Renal cortical epithelial cell (primary cell): ENCODE results near the gene TAS1R3. TPM values are rescaled to one million over a fixed set of nuclear protein-coding genes. Genes with fewer than 3 reads are reported as not detected.
"Not testable (repeated sequence)": the region's sequence is repeated elsewhere in the genome, so short reads cannot be mapped to it uniquely, and the experiment has no call there.

ENCODE experiments used
- DNase-seq: peaks from one replicate; pipeline ENCODE4 v3.0.0-alpha.2; 2011; ENCODE audit warnings: low read depth
- total RNA-seq: library from RNA; depleted of rRNA; stranded (reverse); fragments of >200 nt; gene quantifications from 2 replicates; pipeline ENCODE4 v1.2.3, GENCODE V29; 2014

Gene TAS1R3
- total RNA-seq, 1 donor from 2014 or later = 0.15 TPM

- DNase-seq = no peak
Observed at GRCh38 chr1:1309251-1310108, 21.6 kb upstream of the TAS1R3 start.

DNA sequence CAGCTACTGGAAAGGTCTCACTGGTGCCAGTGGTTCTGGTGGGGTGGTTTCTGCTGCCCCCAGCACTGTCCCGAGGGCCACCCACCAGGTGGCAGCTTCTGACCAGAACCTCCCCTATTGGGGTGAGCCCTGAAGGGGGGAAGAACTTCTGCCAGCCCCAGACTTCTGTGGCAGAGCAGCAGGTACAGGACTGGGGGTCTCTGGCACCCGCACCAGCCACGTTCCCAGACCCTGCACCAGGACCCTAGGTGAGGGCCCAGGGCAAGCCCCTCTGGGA, 21.0 kb upstream of the TAS1R3 start:
- DNase-seq = no peak

DNA sequence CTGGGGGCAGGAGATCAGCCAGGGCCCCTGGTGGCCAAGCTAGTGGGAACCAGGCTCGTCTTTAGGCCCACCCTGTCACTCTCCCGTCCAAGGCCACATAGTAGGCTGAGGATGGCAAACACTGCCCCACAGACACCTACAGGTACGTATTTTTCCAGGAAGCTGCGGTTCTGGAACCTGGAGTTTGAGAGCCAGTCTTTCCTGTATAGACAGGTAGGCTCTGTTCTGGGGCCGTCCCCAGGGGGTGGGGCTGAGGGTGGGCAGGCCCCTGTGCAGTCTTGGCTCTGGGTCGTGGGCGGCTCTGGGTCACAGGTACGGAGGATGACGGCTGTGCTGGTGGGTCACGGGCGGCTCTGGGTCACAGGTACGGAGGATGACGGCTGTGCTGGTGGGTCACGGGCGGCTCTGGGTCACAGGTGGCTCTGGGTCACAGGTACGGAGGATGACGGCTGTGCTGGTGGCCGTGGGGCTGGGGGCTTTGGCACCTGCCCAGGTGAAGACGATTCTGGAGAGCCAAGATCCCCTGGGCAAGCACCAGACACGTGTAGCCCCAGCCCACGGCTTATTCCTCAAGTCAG, 20.5 kb upstream of the TAS1R3 start:
- no peak for DNase-seq

DNA sequence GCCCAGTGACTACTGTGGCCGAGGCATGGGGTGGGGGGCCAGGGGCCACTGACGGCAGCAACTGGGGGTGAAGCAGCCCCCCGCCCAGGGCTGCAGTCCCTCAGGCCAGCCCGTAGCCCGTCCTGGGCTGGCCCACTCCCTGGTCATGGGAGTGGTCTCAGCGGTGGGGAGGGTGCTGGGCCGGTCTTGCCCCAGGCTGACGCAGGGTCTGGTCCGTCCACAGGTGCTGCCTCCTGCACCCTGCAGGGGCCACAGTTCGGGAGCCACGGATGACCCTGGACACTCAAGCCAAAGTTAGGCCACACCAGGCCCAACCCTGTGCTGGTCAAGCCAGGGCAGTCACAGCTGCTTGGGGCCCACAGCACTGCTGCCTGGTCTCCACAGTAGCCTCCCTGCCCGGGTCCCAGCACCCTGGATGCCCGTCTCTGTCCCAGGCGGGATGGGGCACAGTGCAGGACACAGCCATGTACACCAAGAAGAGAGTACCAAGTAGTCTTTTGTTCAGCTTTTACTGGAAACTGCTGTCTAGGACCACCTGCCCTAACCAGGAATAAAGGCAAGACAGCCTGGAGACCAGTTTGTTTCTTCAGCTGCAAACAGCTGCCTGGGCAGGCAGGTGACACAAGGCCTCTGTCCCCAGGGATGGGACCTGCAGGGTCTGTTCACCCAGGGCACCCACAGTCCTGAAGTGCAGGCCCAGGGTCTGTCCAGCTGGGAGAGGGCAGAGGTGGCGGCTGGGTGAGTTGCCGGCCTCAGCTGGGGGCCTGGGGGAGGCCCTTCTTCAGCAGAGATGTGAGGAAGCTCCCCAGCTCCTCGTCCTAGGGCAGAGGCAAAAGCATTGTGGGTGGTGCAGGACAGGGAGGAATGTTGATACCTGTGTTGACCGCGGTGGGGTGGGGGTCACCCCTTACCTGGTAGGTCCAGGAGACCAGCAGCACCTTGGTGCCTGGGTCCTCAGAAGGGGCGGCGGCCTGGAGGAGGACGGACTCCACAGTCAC, 19.7 kb upstream of the TAS1R3 start:
- DNase-seq = no peak

DNA sequence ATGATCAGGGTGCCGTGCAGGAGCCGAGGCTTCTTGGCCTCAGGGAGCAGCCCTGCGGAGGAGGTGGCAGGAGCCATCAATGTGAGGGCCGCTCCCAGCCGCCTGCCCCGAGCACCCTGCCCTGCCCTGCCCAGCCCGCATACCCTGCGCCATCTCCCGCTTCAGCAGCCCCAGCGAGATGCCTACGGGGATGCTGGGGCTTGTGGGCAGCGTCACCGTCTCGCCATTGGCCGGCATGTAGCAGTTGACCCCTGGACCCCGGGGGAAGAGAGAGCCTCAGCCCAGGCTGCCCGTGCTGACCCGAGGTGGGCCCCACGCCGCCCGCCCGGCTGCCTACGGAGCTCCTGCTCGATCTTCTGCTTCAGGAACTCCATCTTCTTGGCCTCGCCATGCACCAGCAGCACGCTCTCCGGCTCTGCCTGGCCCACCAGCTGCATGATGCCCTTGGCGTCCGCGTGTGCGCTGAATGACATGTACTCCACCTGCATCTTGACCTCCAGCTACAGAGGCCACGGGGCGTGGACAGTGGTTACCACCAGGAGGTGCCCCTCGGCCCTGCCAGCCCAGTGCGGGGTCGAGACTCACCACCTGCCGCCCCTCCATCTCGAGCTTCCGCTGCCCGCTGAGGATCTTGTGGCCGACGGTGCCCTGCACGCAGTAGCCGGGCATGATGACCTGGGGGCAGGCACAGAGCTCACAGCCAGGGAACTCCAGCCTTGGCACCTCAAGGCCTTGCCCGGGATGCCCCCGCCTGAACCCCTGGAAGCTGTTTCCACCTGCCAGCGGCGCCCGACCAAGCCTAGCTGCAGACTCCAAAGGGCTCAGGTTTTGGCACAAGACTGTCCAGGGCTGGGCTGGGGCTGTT, 18.4 kb upstream of the TAS1R3 start:
- DNase-seq = no peak

GRCh38 chr1:1313500-1314236, 17.4 kb upstream of the TAS1R3 start:
- no peak for DNase-seq

DNA sequence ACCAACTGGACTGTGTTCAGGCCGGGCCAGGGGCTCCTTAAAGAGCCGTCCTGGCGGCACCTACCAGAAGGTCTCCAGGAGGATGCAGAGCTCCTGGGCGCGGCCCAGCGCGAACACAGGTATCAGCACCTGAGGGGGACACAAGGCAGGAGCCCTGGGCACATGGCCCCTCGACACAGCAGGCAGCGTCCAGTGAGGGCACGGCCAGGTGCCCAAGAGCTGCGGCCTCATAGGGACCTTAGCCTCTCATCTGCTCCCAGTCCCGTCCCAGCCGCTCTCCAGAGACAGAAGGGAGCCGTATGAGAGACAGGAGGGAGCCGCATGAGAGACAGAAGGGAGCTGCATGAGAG, 16.9 kb upstream of the TAS1R3 start:
- DNase-seq = no peak

DNA sequence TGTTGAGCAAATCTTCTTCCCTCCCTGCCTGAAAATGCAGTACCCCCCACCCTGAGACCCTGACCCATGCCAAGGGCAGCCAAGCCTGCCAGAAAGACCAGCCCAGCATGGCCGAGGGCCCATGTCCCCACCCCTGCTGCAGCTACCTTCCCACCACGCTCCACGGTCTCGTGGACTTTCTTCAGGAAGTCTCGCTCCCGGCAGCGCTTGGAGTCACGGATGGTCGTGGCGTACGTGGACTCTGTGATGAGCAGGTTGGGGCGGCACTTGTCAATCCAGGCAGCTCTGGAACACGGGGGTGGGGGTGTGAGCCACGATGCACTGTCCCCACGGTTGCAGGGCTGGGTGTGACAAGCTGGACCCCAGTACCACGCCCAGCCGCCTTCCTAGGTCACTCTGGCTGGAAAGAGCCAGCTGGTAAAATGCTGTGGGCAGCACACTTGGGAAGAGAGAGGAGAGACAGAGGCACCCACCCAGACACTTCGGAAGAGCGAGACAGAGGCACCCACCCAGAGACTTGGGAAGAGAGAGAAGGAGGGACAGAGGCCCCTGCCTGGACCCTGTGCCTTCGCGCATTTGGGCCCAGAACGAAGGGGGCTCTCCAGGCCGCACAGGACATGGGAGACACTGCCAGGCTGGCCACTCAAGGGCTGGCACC, 16.3 kb upstream of the TAS1R3 start:
- no peak for DNase-seq

DNA sequence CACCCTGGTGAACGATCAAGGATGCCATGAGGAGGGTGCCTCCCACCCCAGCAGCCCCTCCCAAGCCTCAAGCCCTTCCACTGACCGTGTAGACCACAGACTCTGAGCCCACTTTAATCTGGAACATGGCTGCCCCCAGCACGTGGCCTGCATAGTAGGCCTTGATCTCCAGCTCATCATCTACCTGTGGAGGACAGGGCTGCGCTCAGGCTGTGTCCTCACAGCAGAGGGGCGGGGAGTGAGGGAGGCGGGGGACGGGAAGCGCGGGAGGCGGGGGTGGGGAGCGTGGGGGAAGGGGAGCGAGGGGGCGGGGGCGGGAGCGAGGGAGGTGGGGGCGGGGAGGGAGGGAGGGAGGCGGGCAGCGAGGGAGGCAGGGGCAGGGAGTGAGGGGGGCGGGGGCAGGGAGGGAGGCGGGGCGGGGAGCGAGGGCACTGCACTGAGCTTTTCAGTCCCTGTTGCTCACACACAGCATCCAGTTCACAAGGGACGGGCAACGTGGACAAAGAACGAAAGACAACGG, 15.6 kb upstream of the TAS1R3 start:
- DNase-seq = no peak

GRCh38 chr1:1316199-1316598, 14.9 kb upstream of the TAS1R3 start:
- not testable (repeated sequence) for DNase-seq

- DNase-seq = no peak
Observed at GRCh38 chr1:1317420-1317819, 13.7 kb upstream of the TAS1R3 start.

- DNase-seq = peak; percentile 88
Observed at GRCh38 chr1:1318131-1318652, 12.9 kb upstream of the TAS1R3 start.

DNA sequence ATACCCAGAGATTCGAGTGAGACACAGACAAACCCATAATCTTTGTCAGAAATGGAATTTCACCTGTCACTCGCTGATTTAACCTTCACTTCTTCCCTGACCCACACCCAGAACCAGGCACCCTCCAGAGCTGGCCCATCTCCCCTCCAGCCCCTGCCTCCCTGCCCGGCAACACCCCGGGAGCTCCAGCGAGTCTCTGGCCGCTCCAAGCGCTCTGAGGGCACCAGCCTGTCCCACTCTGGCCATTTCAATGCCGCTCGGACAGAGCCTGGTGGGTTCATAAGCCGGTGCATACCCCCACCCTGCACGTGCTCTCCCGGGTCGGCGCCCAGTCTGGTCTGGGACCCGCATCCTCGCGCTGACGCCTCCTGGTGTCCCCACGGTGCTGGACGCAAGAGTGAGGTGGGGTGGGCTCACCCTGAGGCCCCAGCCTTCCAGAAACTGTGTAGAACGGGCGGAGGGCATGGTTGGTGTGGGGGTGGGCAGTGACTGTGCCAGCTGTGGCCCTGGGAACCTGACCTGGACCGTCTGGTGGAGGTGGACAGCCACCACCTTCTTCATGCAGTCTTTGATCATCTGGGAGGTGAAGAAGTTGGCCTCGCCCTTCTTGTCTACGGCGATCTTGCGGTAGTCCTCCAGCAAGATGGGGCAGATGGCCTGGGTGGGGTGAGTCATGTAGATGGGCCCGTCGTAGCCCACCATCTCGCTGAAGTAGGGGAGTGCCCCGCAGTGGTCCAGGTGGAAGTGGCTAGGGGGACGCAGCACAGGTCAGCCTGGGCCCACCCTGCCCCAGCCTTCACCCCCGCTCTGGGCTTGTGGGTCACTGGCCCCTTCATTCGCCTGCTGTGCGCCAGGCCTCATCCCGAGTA, 12.1 kb upstream of the TAS1R3 start:
- DNase-seq = no peak

DNA sequence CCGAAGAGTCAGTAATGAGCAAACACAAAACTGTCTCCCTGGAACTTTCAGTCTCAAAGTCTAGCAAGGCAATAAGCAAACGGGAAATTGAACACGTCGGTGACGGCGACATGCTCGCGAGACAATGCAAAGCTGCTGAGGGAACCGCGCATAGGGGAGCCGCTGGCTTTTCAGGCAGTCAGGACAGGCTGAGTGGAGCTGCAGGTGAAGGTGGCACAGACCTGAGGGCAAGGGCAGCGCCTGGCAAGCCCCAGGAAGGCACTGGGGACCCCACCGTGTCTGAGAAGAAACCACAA, 11.5 kb upstream of the TAS1R3 start:
- DNase-seq = no peak

DNA sequence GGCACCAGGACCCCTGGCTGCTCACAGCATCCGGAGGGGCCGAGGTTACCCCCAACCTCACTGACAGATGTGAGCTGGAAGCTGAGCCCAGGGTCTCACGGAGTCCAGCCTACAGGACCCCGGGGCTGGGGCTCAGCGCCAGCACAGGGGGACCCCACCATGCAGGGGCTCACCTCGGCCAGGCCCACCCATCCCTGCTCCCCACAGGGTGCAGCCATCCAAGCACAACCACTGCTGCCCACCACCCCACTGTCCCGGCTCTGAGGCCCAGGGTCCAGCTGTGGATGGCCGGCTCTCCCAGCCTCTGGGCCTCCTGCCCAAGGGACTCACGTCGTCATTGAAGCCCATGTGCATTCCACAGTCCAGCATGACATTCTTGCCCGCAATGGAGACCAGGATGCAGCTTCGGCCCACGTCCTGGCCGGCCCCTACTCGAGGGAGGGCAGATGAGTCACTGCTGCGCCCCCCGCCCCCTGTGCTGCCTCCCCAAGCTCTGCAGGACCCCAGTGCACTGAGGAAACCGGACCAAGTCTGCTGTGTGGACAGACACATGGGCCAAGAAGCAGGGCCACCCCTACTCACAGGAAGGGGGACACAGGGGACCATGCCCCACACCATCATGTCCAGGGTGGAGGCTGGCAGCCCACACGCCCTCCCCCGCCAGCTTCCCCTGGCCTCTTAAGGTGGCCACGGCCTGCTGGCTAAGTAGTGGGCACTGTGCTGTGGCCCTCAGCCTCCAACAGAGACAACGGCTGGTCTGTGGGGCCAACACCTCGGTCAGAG, 10.2 kb upstream of the TAS1R3 start:
- no peak for DNase-seq

DNA sequence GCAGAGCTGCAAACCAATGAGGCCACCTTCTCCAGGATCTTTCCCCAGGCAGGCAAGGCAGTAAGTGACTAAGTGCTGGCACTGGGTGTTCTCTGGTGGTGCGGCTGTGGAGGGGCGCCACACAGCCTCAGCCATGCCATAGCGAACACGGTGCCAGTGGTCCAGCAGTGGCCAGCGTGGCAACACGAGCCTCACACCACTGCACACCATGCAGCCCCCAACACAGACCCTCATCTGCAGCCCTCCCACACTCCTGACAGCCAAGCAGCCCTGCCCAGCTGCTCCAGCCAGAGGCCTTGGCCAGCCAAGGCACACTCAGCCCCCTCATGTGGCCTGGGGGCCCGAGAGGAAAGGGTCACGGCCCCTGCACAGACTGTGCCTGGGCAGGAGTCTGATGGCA, 9.6 kb upstream of the TAS1R3 start:
- no peak for DNase-seq

DNA sequence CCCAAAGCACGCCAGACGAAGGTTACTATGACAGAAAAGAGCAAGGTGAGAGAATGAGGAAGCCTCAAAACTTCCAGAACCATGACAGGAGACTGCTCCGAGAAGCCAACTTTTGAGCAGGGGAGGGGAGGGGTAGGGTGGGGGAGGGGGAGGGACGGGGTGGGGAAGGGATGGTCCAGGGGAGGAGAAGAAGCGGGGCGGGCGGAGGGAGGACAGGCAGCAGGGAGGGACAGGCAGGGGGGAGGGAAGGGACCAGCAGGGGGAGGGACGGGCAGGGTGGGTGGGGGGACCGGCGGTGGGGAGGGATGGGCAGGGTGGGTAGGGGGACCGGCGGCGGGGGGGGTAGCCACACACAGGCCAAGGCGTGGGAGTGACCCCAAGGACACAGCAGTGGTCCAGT, 8.7 kb upstream of the TAS1R3 start:
- DNase-seq = no peak

GRCh38 chr1:1322952-1323351, 8.1 kb upstream of the TAS1R3 start:
- DNase-seq = no peak
